ENCODE data around the gene GZMM.

The GZMM gene

DNA sequence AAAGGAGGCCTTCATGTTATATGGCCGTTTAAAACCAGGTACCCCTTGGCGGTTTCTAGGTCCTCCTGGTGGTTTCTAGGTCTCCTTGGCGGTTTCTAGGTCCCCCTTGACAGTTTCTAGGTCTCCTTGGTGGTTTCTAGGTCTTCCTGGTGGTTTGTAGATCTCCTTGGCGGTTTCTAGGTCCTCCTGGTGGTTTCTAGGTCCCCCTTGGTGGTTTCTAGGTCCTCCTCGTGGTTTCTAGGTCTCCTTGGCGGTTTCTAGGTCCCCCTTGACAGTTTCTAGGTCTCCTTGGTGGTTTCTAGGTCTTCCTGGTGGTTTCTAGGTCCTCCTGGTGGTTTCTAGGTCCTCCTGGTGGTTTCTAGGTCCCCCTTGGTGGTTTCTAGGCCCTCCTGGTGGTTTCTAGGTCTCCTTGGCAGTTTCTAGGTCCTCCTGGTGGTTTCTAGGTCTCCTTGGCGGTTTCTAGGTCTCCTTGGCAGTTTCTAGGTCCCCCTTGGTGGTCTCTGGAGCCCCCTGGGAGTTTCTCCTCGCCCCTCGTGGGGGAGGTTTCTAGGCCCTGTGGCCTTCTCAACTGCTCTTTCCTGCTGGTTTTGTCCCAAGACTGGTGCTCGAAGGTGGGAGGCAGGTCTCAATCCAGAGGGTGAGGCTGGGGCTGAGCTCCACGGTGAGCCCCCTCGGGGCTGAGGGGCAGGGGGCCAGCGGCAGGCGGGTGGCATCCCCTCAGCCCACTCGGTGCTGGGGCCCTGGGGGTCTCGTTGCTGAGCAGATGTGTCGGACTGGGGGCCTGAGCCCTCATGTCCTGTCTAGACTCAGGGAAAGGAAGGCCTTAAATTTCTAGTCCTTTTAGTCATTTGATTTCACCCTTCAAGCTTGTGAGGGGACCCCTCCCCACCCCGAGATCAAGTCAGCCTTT, 53.8 kb downstream of the GZMM start:
- no peak overlapping the region for H3K4me3 ChIP-seq (ENCODE audit: control insufficient read depth, low read depth, low read length)
- DNase-seq (ENCODE audit: low read depth), result no peak
- TF ChIP-seq, protein P1, sequence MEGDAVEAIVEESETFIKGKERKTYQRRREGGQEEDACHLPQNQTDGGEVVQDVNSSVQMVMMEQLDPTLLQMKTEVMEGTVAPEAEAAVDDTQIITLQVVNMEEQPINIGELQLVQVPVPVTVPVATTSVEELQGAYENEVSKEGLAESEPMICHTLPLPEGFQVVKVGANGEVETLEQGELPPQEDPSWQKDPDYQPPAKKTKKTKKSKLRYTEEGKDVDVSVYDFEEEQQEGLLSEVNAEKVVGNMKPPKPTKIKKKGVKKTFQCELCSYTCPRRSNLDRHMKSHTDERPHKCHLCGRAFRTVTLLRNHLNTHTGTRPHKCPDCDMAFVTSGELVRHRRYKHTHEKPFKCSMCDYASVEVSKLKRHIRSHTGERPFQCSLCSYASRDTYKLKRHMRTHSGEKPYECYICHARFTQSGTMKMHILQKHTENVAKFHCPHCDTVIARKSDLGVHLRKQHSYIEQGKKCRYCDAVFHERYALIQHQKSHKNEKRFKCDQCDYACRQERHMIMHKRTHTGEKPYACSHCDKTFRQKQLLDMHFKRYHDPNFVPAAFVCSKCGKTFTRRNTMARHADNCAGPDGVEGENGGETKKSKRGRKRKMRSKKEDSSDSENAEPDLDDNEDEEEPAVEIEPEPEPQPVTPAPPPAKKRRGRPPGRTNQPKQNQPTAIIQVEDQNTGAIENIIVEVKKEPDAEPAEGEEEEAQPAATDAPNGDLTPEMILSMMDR (IDR thresholded peaks at IDR 0.05; ENCODE audit: control insufficient read depth, insufficient read depth, low read depth, low read length, missing control alignments), result no peak

All from AG09309 (cell line).